HepG2 (cell line): Measurements from ENCODE around the gene CSHL1. TPM values are rescaled to one million over a fixed set of nuclear protein-coding genes. Genes with fewer than 3 reads are reported as not detected.
"Not testable (repeated sequence)": the region's sequence is repeated elsewhere in the genome, so short reads cannot be mapped to it uniquely, and the experiment has no call there.

ENCODE experiments used
- ATAC-seq: fragments of 200-7000 bp; cut with Tn5 transposase; 3 replicates; pipeline ENCODE4 v1.9.1; 2020; ENCODE audit warnings: mild to moderate bottlenecking, moderate library complexity
- BruUV-seq: library from RNA; stranded (reverse); fragments of 400-500 nt; replicated peaks from 2 replicates; lab custom pipeline; 2021; lab: Mats Ljungman, UMichigan
- CTCF ChIA-PET: fragments of 300-600 bp; formaldehyde crosslinking; extraction: SDS; loops from one replicate; lab custom pipeline; 2021; ENCODE audit warnings: low total read pairs, inconsistent platforms, low intra/inter-chr PET ratio; lab: Yijun Ruan, JAX
- POLR2A ChIA-PET: fragments of 350-600 bp; sonication (Branson Sonifier 250); formaldehyde crosslinking; loops from one replicate; lab custom pipeline; 2020; ENCODE audit warnings: antibody characterized with exemption, inconsistent platforms; lab: Yijun Ruan, JAX
- DNase-seq: peaks from one replicate; pipeline ENCODE4 v3.0.0-alpha.2; 2015; ENCODE audit warnings: low spot score
- FAIRE-seq: peaks from 3 replicates; lab custom pipeline; 2011; peaks lifted over from hg19 to GRCh38; lab: Jason Lieb, UNC
- H2AFZ ChIP-seq: one replicate; pipeline ENCODE4 v1.6.1; 2011; ENCODE audit warnings: low read length, inconsistent platforms
- H3K27ac ChIP-seq: fragments of 300-600 bp; 3 replicates; pipeline ENCODE4 v1.8.0; 2011; ENCODE audit warnings: mixed run types, mild to moderate bottlenecking, mixed read lengths, low read length, inconsistent platforms; ENCODE audit not compliant: insufficient read depth; ENCODE audit errors: extremely low read length
- H3K27me3 ChIP-seq, 2 experiments: fragments of 200-600 bp in 1 of 2; 2 replicates in 1 of 2; 3 replicates in 1 of 2; pipeline versions ENCODE4 v1.6.0 to v1.8.0; 2011; ENCODE audit warnings: low read length in 2 of 2, mild to moderate bottlenecking in 2 of 2, moderate library complexity in 2 of 2, inconsistent platforms in 1 of 2; ENCODE audit not compliant: insufficient read depth in 2 of 2, control insufficient read depth in 1 of 2
- H3K36me3 ChIP-seq, 2 experiments: fragments of 200-600 bp in 1 of 2; replicated peaks in 1 of 2; 2 replicates in 1 of 2; 3 replicates in 1 of 2; pipeline versions ENCODE4 v1.5.1 to v1.8.0; 2011; ENCODE audit warnings: low read length in 2 of 2, inconsistent platforms in 1 of 2; ENCODE audit not compliant: insufficient read depth in 2 of 2, control insufficient read depth in 1 of 2
- H3K4me1 ChIP-seq: 2 replicates; pipeline ENCODE4 v1.5.1; 2012; ENCODE audit warnings: low read length, inconsistent platforms; ENCODE audit not compliant: insufficient read depth
- H3K4me2 ChIP-seq: 2 replicates; pipeline ENCODE4 v1.6.0; 2011; ENCODE audit warnings: low read depth, low read length, inconsistent platforms
- H3K4me3 ChIP-seq, 3 experiments: fragments of 200-600 bp in 1 of 3; sonication (generic), shearing (Covaris generic) in 1 of 3; replicated peaks in 1 of 3; 2 replicates each; pipeline ENCODE4 v1.5.1; 2011 to 2016; ENCODE audit warnings: low read length in 3 of 3, inconsistent platforms in 2 of 3, low read depth in 2 of 3, mild to moderate bottlenecking in 2 of 3, control low read depth in 1 of 3, mixed read lengths in 1 of 3; ENCODE audit not compliant: insufficient read depth in 1 of 3
- H3K79me2 ChIP-seq: one replicate; pipeline ENCODE4 v1.6.1; 2011; ENCODE audit warnings: low read length, inconsistent platforms; ENCODE audit not compliant: insufficient read depth
- H3K9ac ChIP-seq: 2 replicates; pipeline ENCODE4 v1.6.0; 2011; ENCODE audit warnings: mild to moderate bottlenecking, low read depth, low read length, inconsistent platforms; ENCODE audit not compliant: insufficient read depth
- H3K9me3 ChIP-seq: 2 replicates; pipeline ENCODE4 v1.5.1; 2012; ENCODE audit warnings: mild to moderate bottlenecking, low read length
- H4K20me1 ChIP-seq: 2 replicates; pipeline ENCODE4 v1.6.0; 2011; ENCODE audit warnings: inconsistent platforms, mild to moderate bottlenecking, low read length, moderate library complexity; ENCODE audit not compliant: insufficient read depth
- WGBS: methylation state at CpG from one replicate; pipeline ENCODE4 v1.1.6; 2017; ENCODE audit warnings: low lambda C conversion rate; 5-methylcytosine and 5-hydroxymethylcytosine counted together
- in situ Hi-C: cut with HindIII; loops from 2 replicates; pipeline ENCODE4 v1.10.0; 2017; ENCODE audit warnings: low pct_unique_long_range_greater_than_20kb; ENCODE audit not compliant: extremely low pct_ligation_motif_present
- intact Hi-C: fragments of 100-400 bp; cut with micrococcal nuclease; formaldehyde crosslinking; loops from one replicate; pipeline ENCODE4 v1.10.0; 2022; ENCODE audit not compliant: unreplicated experiment
- polyA plus RNA-seq, 8 experiments: library from polyadenylated mRNA; depleted of rRNA in 3 of 8; stranded (reverse) in 7 of 8; unstranded in 1 of 8; fragments of >200 nt; fragmentation: Illumina TruSeq in 4 of 8; extraction: Trizol in 4 of 8; gene quantifications; 2 replicates each; pipeline versions ENCODE4 v1.2.1 to v1.2.3, GENCODE V29; 2011 to 2016; ENCODE audit warnings: low read depth in 4 of 8, missing spikeins in 1 of 8, mixed read lengths in 1 of 8; ENCODE audit not compliant: insufficient read depth in 1 of 8
- total RNA-seq, 5 experiments: library from RNA; depleted of rRNA; stranded (reverse); fragments of >200 nt; fragmentation: Illumina TruSeq; extraction: Trizol; gene quantifications; 2 replicates each; pipeline ENCODE4 v1.2.3, GENCODE V29; 2016; ENCODE audit warnings: low read depth in 1 of 5
- TF ChIP-seq, protein P1 (sequence below): sonication (generic); formaldehyde crosslinking; IDR thresholded peaks from 2 replicates; pipeline ENCODE4 v1.4.0; 2020; ENCODE audit warnings: missing genetic modification reagents
- TF ChIP-seq, protein P2 (sequence below): sonication (generic); formaldehyde crosslinking; IDR thresholded peaks from 2 replicates; pipeline ENCODE4 v1.5.0; 2020; ENCODE audit warnings: mild to moderate bottlenecking, missing genetic modification reagents, moderate library complexity
- TF ChIP-seq, protein P3 (sequence below): sonication (generic); formaldehyde crosslinking; IDR thresholded peaks from 2 replicates; pipeline ENCODE4 v1.4.0; 2020; ENCODE audit warnings: missing genetic modification reagents, mild to moderate bottlenecking, borderline replicate concordance

The CSHL1 gene
- total and polyA plus RNA-seq, 2 of the 13 experiments (the other 11 are each of a cell fraction or from before 2014, with no cell fraction given): not detected

DNA sequence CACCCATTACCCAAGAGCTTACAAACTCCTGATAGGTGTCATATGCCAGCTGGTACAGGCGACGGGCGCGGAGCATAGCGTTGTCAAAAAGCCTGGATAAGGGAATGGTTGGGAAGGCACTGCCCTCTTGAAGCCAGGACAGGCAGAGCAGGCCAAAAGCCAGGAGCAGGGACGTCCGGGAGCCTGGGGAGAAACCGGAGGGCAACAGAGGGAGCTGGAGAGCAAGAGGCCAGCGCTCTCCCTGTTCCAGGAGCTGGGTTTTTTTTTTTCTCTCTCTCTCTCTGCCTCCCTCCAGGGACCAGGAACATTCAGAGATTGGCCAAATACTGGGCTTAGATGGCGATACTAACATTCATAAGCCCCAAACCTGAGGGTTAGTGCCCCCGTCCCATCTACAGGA, 29.7 kb downstream of the CSHL1 start:
- CTCF ChIA-PET: interaction anchor here (1.3 kb wide), 1 partner anchor 15 kb away, joined by 4 read pairs; no protein-coding TSS in a partner anchor
- peak; percentile 90 for ATAC-seq
- not testable (repeated sequence) for FAIRE-seq

More for the DNA sequence above, 29.7 kb downstream of the CSHL1 start:
- H3K4me1 ChIP-seq, H2AFZ ChIP-seq, H3K9me3 ChIP-seq, POLR2A ChIA-PET, H3K79me2 ChIP-seq, BruUV-seq, H3K27ac ChIP-seq, H4K20me1 ChIP-seq, in situ Hi-C loops, H3K27me3 ChIP-seq, H3K9ac ChIP-seq, H3K4me3 ChIP-seq, H3K36me3 ChIP-seq, intact Hi-C loops: not testable (repeated sequence)
- peak overlapping the region; percentile 50 for H3K4me2 ChIP-seq
- DNase-seq: peak; percentile 50
- WGBS: 14% methylated on average over 11 of the region's 11 CpGs
- TF ChIP-seq, protein P1, sequence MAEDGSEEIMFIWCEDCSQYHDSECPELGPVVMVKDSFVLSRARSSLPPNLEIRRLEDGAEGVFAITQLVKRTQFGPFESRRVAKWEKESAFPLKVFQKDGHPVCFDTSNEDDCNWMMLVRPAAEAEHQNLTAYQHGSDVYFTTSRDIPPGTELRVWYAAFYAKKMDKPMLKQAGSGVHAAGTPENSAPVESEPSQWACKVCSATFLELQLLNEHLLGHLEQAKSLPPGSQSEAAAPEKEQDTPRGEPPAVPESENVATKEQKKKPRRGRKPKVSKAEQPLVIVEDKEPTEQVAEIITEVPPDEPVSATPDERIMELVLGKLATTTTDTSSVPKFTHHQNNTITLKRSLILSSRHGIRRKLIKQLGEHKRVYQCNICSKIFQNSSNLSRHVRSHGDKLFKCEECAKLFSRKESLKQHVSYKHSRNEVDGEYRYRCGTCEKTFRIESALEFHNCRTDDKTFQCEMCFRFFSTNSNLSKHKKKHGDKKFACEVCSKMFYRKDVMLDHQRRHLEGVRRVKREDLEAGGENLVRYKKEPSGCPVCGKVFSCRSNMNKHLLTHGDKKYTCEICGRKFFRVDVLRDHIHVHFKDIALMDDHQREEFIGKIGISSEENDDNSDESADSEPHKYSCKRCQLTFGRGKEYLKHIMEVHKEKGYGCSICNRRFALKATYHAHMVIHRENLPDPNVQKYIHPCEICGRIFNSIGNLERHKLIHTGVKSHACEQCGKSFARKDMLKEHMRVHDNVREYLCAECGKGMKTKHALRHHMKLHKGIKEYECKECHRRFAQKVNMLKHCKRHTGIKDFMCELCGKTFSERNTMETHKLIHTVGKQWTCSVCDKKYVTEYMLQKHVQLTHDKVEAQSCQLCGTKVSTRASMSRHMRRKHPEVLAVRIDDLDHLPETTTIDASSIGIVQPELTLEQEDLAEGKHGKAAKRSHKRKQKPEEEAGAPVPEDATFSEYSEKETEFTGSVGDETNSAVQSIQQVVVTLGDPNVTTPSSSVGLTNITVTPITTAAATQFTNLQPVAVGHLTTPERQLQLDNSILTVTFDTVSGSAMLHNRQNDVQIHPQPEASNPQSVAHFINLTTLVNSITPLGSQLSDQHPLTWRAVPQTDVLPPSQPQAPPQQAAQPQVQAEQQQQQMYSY (CRISPR knock-in tag): peak; percentile 93
- TF ChIP-seq, protein P2, sequence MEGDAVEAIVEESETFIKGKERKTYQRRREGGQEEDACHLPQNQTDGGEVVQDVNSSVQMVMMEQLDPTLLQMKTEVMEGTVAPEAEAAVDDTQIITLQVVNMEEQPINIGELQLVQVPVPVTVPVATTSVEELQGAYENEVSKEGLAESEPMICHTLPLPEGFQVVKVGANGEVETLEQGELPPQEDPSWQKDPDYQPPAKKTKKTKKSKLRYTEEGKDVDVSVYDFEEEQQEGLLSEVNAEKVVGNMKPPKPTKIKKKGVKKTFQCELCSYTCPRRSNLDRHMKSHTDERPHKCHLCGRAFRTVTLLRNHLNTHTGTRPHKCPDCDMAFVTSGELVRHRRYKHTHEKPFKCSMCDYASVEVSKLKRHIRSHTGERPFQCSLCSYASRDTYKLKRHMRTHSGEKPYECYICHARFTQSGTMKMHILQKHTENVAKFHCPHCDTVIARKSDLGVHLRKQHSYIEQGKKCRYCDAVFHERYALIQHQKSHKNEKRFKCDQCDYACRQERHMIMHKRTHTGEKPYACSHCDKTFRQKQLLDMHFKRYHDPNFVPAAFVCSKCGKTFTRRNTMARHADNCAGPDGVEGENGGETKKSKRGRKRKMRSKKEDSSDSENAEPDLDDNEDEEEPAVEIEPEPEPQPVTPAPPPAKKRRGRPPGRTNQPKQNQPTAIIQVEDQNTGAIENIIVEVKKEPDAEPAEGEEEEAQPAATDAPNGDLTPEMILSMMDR (CRISPR knock-in tag): peak; percentile 48
- TF ChIP-seq, protein P3, sequence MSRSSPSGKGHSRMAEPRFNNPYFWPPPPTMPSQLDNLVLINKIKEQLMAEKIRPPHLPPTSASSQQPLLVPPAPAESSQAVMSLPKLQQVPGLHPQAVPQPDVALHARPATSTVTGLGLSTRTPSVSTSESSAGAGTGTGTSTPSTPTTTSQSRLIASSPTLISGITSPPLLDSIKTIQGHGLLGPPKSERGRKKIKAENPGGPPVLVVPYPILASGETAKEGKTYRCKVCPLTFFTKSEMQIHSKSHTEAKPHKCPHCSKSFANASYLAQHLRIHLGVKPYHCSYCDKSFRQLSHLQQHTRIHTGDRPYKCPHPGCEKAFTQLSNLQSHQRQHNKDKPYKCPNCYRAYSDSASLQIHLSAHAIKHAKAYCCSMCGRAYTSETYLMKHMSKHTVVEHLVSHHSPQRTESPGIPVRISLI (CRISPR knock-in tag): peak; percentile 85
